Activated T-helper 1 cell treated with Interleukin-2 at 50 U/mL for 16 hours (primary cell): ENCODE results near the gene LMCD1.

Experiments used
- DNase-seq: peaks from one replicate; pipeline ENCODE4 v3.0.0-alpha.2; 2020; ENCODE audit warnings: low read depth

The LMCD1 gene

DNA sequence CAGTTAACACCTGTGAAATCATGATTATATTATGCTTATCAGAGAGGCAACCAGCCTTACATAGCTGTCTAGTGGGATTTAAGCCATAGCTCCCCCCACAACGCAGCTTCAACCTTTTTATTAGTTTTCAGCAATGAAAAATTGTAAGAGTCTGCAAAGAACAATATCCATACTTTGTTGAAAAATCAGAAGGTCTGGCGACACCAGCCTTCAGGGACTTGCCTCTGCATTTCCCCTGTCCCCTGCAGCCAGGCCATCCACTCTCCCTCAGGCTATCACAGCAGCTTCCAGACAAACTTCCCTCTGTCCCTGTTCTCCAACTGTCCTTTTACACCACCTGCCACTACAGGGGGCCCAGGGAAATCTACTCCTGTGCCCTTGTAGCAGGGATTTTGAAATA is 83.0 kb downstream of the LMCD1 start:
- no peak for DNase-seq

GRCh38 chr3:8589880-8590556 is 88.4 kb downstream of the LMCD1 start:
- no peak for DNase-seq

GRCh38 chr3:8593021-8593827 is 91.6 kb downstream of the LMCD1 start:
- no peak for DNase-seq

- no peak for DNase-seq
Observed at GRCh38 chr3:8595252-8595651, 93.6 kb downstream of the LMCD1 start.

DNA sequence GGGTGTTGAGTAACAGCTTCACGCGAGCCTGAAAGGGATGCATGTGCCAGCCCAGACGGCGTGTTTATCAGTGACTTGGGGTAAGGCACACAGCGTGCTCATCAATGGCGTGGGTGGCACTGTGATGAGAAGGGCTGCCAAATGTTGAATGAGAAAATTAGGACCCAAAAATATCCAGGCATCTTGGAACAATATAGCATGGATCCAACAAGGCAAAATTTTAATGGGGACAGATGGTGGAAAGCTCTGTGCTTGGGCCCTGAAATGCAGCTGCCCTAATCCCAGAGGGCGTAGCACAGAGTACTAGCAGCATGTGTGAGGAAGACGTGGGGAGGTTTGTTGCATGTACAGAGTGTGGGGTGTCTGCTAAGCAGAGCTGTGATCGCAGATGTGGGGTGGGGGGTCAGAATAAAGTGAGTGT is 94.1 kb downstream of the LMCD1 start:
- DNase-seq: no peak

GRCh38 chr3:8596321-8597218 is 94.9 kb downstream of the LMCD1 start:
- DNase-seq: no peak

- no peak for DNase-seq
Observed at GRCh38 chr3:8597219-8597853, 95.7 kb downstream of the LMCD1 start.

DNA sequence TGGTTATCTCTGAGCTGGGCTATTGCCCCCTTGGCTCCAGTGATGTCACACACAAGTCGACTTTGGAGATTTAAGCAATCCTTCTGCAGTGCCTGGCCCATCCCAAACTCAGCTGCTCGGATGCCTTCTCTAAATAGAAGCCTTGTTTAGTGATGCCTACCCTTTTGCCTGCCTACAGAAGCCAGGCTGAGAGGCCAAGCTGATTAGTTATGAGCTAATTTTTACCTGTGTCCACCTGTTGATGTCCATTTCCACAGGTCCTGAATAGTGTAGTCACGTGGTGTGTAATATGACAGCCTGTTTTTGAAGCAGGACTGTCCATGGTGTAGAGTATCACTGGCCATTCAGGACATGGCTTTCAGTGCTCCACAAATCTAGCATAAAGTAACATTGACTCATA is 97.5 kb downstream of the LMCD1 start:
- DNase-seq: no peak

- DNase-seq: no peak
Observed at GRCh38 chr3:8600457-8600856, 98.8 kb downstream of the LMCD1 start.

GRCh38 chr3:8603115-8603710 is 101.6 kb downstream of the LMCD1 start:
- no peak for DNase-seq

GRCh38 chr3:8604006-8604405 is 102.4 kb downstream of the LMCD1 start:
- no peak for DNase-seq

DNA sequence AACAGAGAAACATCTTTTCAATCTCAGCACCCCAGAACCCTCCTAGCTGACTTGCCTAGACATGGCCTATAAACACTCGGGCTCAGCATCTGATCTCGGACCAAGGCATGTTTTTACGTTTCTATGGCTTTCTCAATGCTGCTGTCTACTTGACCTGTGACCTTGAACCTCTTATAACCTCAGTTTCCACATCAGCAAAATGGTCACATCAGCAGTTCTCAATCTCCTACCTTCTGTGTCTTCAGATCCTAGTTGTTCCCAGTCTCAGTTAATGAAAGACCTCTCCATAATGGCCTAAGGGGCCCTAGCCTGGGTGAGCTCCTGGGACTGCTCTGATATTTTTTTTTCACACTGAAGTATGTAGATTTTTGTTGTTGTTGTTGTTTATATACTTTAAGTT is 103.4 kb downstream of the LMCD1 start:
- no peak for DNase-seq

DNA sequence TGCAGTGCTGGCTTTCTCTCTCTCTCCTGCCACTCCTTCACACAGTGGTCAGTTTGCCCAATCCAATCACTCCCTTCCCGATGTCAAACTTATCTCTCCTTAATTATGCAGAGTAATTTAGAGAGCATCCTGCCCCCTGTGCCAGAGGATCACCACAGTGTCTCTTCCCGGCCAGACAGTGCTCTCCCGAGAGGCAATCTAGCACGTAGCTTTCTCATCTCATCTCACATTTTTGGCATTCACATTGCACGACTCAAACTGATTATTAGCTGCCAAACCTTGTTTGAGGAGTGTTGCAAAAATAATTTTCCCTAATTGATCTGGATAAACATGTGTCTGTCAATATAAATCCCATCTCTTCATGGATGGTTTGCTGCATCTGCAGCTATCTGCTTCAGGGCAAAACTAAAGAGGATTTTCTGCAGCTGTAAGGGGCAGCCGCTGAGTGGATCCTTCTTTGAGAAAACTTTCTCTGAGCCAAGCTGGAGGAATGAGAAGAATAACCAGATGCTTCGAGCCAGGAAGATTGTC is 105.1 kb downstream of the LMCD1 start:
- DNase-seq: no peak

- DNase-seq: no peak
Observed at GRCh38 chr3:8607234-8608040, 105.8 kb downstream of the LMCD1 start.

- no peak for DNase-seq
Observed at GRCh38 chr3:8608041-8608790, 106.6 kb downstream of the LMCD1 start.

GRCh38 chr3:8608791-8609467 is 107.3 kb downstream of the LMCD1 start:
- DNase-seq: no peak

GRCh38 chr3:8610951-8611350 is 109.3 kb downstream of the LMCD1 start:
- DNase-seq: no peak

DNA sequence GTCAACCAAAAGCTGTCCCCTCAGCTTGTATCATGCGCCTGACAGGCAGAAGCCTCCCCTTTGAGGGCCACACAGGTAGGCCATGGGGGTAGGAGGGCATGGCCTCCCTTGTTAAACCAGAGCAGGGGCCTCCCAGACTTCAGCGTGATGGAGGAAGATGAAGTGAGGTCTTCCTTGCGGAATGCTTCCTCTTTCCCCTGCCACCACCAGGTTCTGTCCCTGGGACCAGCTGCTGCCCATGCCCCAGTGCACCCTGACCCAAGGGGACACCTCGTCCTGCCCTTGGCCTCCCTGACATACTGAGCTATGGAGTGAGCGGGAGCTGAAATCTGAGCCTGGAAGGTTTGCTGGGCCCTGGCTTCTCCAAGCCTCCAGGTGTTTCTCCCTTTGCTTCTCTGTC is 116.3 kb downstream of the LMCD1 start:
- no peak for DNase-seq

DNA sequence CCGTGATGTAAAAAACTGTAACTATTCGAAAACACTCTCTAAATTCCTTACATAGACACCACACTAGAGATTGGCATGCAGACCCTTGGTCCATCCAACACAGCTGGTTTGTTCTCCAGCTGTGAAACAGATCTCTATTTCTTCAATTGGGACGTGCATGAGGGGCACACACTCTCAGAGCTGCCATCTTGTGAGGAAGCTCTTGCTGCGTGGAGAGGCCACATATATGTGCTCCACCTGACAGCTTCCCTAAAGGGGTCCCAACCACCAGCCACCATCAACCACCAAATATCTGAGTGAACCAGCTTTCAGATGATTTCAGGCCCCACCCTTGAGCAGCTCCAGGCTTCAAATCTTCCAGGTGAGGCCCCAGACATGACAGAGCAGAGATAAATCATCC is 117.3 kb downstream of the LMCD1 start:
- DNase-seq: no peak
